ENCODE measurements around the gene NKAPL.

Gene NKAPL

GRCh38 chr6:28258877-28259777 lies at the start of gene NKAPL:
Gene NKAPL, plus strand, starts transcription at chr6:28259297. Its CDS starts 75 bp downstream, at chr6:28259372.
- Histone ChIP-seq H3K27me3 (ENCODE audit: control insufficient read depth in 1 of 2, insufficient read depth in 2 of 2, low read length in 2 of 2) (no peaks in the 10 kb centered on the region), H3K4me3 (ENCODE audit: low read depth in 1 of 2, low read length in 2 of 2) (peak within 1 kb of the TSS; percentile 17 to 67), H3K9me3 (ENCODE audit: low read length) (no peaks in the 10 kb centered on the region), H3K36me3 (ENCODE audit: insufficient read depth, low read length) (no peaks in the 10 kb centered on the region), H3K4me1 (ENCODE audit: insufficient read depth, low read length) (peaks cover 5% of the 10 kb centered on the region), H3K9ac (ENCODE audit: low read length) (no peak within 1 kb of the TSS), H3K27ac (ENCODE audit: low read depth, low read length) (no peak within 1 kb of the TSS)

GRCh38 chr6:28209753-28210535 lies 49.2 kb upstream of the NKAPL start:
- H3K4me3 ChIP-seq (ENCODE audit: low read depth in 1 of 2, low read length in 2 of 2), result no peak overlapping the region
- H3K9me3 ChIP-seq (ENCODE audit: low read length), result peaks cover 10% of the 10 kb centered on the region
- H3K9ac ChIP-seq (ENCODE audit: low read length), result no peak overlapping the region
- H3K27ac ChIP-seq (ENCODE audit: low read depth, low read length), result no peak overlapping the region
- H3K27me3 ChIP-seq (ENCODE audit: control insufficient read depth in 1 of 2, insufficient read depth in 2 of 2, low read length in 2 of 2), result peaks cover 55 to 69% of the 10 kb centered on the region in 2 donors
- no peaks in the 10 kb centered on the region for H3K36me3 ChIP-seq (ENCODE audit: insufficient read depth, low read length)
- no peaks in the 10 kb centered on the region for H3K4me1 ChIP-seq (ENCODE audit: insufficient read depth, low read length)

GRCh38 chr6:28211840-28212509 lies 47.1 kb upstream of the NKAPL start:
- Histone ChIP-seq H3K27ac (ENCODE audit: low read depth, low read length) (no peak overlapping the region), H3K9me3 (ENCODE audit: low read length) (peaks cover 12% of the 10 kb centered on the region), H3K9ac (ENCODE audit: low read length) (no peak overlapping the region), H3K4me3 (ENCODE audit: low read depth in 1 of 2, low read length in 2 of 2) (no peak overlapping the region), H3K36me3 (ENCODE audit: insufficient read depth, low read length) (no peaks in the 10 kb centered on the region), H3K27me3 (ENCODE audit: control insufficient read depth in 1 of 2, insufficient read depth in 2 of 2, low read length in 2 of 2) (peaks cover 55 to 75% of the 10 kb centered on the region in 2 donors), H3K4me1 (ENCODE audit: insufficient read depth, low read length) (no peaks in the 10 kb centered on the region)

- Histone ChIP-seq H3K4me1 (ENCODE audit: insufficient read depth, low read length) (no peaks in the 10 kb centered on the region), H3K4me3 (ENCODE audit: low read depth in 1 of 2, low read length in 2 of 2) (no peak overlapping the region), H3K27ac (ENCODE audit: low read depth, low read length) (no peak overlapping the region), H3K9me3 (ENCODE audit: low read length) (peaks cover 5% of the 10 kb centered on the region), H3K9ac (ENCODE audit: low read length) (no peak overlapping the region), H3K27me3 (ENCODE audit: control insufficient read depth in 1 of 2, insufficient read depth in 2 of 2, low read length in 2 of 2) (peaks cover 48 to 68% of the 10 kb centered on the region in 2 donors), H3K36me3 (ENCODE audit: insufficient read depth, low read length) (no peaks in the 10 kb centered on the region)
Observed at GRCh38 chr6:28212510-28213212, 46.4 kb upstream of the NKAPL start.

- Histone ChIP-seq H3K9me3 (ENCODE audit: low read length) (peaks cover 4% of the 10 kb centered on the region), H3K27ac (ENCODE audit: low read depth, low read length) (no peak overlapping the region), H3K27me3 (ENCODE audit: control insufficient read depth in 1 of 2, insufficient read depth in 2 of 2, low read length in 2 of 2) (peaks cover 43 to 63% of the 10 kb centered on the region in 2 donors), H3K4me1 (ENCODE audit: insufficient read depth, low read length) (peaks cover 3% of the 10 kb centered on the region), H3K4me3 (ENCODE audit: low read depth in 1 of 2, low read length in 2 of 2) (no peak overlapping the region), H3K9ac (ENCODE audit: low read length) (no peak overlapping the region), H3K36me3 (ENCODE audit: insufficient read depth, low read length) (no peaks in the 10 kb centered on the region)
Observed at GRCh38 chr6:28213213-28213523, 45.9 kb upstream of the NKAPL start.

GRCh38 chr6:28215425-28215824 lies 43.7 kb upstream of the NKAPL start:
- Histone ChIP-seq H3K27me3 (ENCODE audit: control insufficient read depth in 1 of 2, insufficient read depth in 2 of 2, low read length in 2 of 2) (peaks cover 23 to 44% of the 10 kb centered on the region in 2 donors), H3K4me3 (ENCODE audit: low read depth in 1 of 2, low read length in 2 of 2) (no peak overlapping the region), H3K27ac (ENCODE audit: low read depth, low read length) (no peak overlapping the region), H3K9ac (ENCODE audit: low read length) (no peak overlapping the region), H3K9me3 (ENCODE audit: low read length) (peaks cover 4% of the 10 kb centered on the region), H3K4me1 (ENCODE audit: insufficient read depth, low read length) (peaks cover 5% of the 10 kb centered on the region), H3K36me3 (ENCODE audit: insufficient read depth, low read length) (no peaks in the 10 kb centered on the region)

- H3K27ac ChIP-seq (ENCODE audit: low read depth, low read length), result no peak overlapping the region
- H3K27me3 ChIP-seq (ENCODE audit: control insufficient read depth in 1 of 2, insufficient read depth in 2 of 2, low read length in 2 of 2), result peaks cover 10 to 21% of the 10 kb centered on the region in 2 donors
- H3K36me3 ChIP-seq (ENCODE audit: insufficient read depth, low read length), result no peaks in the 10 kb centered on the region
- H3K4me1 ChIP-seq (ENCODE audit: insufficient read depth, low read length), result peaks cover 5% of the 10 kb centered on the region
- no peak overlapping the region for H3K9ac ChIP-seq (ENCODE audit: low read length)
- peaks cover 4% of the 10 kb centered on the region for H3K9me3 ChIP-seq (ENCODE audit: low read length)
- peak overlapping the region in 1 of 2 donors; percentile 55 for H3K4me3 ChIP-seq (ENCODE audit: low read depth in 1 of 2, low read length in 2 of 2)
Observed at GRCh38 chr6:28217890-28218289, 41.2 kb upstream of the NKAPL start.

- Histone ChIP-seq H3K9ac (ENCODE audit: low read length) (no peak overlapping the region), H3K27me3 (ENCODE audit: control insufficient read depth in 1 of 2, insufficient read depth in 2 of 2, low read length in 2 of 2) (peaks cover 10 to 14% of the 10 kb centered on the region in 2 donors), H3K4me3 (ENCODE audit: low read depth in 1 of 2, low read length in 2 of 2) (peak overlapping the region; percentile 55 to 64), H3K9me3 (ENCODE audit: low read length) (peaks cover 4% of the 10 kb centered on the region), H3K4me1 (ENCODE audit: insufficient read depth, low read length) (peaks cover 5% of the 10 kb centered on the region), H3K27ac (ENCODE audit: low read depth, low read length) (peak overlapping the region; percentile 22), H3K36me3 (ENCODE audit: insufficient read depth, low read length) (no peaks in the 10 kb centered on the region)
Observed at GRCh38 chr6:28218312-28219248, 40.5 kb upstream of the NKAPL start.

- H3K4me3 ChIP-seq (ENCODE audit: low read depth in 1 of 2, low read length in 2 of 2), result no peak overlapping the region
- H3K27me3 ChIP-seq (ENCODE audit: control insufficient read depth in 1 of 2, insufficient read depth in 2 of 2, low read length in 2 of 2), result peaks cover 2 to 11% of the 10 kb centered on the region in 2 donors
- no peak overlapping the region for H3K27ac ChIP-seq (ENCODE audit: low read depth, low read length)
- H3K36me3 ChIP-seq (ENCODE audit: insufficient read depth, low read length), result no peaks in the 10 kb centered on the region
- peaks cover 10% of the 10 kb centered on the region for H3K4me1 ChIP-seq (ENCODE audit: insufficient read depth, low read length)
- H3K9me3 ChIP-seq (ENCODE audit: low read length), result no peaks in the 10 kb centered on the region
- no peak overlapping the region for H3K9ac ChIP-seq (ENCODE audit: low read length)
Observed at GRCh38 chr6:28220257-28221133, 38.6 kb upstream of the NKAPL start.

Data from muscle layer of colon (tissue), 2 donors.